AG09319 (cell line): ENCODE data around the gene NR1H2.

Experiments used
- DNase-seq: peaks from one replicate; pipeline ENCODE4 v3.0.0-alpha.2; 2010; ENCODE audit warnings: low read depth; ENCODE audit errors: extremely low read depth
- CTCF ChIP-seq: IDR thresholded peaks from 2 replicates; pipeline ENCODE4 v1.5.1; 2011; ENCODE audit warnings: low read depth, mild to moderate bottlenecking, inconsistent platforms, low read length, moderate library complexity

NR1H2 gene

DNA sequence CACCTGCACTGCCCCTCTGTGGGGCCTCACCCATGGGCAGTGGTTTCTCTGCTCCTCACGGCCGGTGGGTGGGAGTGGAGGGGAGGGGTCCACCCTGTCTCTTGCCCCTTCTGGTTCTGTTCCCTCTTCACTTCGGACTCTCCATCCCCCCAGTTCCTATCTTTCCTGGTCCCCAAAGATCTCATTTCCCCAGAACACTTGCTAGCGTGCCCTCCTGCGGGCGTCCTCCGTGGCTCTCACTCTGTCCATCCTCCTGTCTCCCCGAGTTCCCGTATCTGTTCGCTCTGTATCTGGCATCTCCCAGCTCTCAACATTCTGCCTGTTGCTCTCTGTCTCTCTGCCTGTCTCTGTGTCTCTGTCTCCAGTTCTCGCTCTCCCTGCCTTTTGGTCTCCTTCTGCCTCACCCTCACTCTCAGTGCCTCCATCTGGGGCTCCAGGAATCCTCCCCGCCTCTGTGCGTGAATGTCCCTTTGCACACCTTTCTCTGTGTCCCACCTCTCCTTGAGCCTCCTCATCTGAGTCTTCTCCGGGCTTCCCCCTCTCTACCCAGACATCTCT is 42.8 kb downstream of the NR1H2 start:
- DNase-seq: no peak
- TF ChIP-seq CTCF: no peak

DNA sequence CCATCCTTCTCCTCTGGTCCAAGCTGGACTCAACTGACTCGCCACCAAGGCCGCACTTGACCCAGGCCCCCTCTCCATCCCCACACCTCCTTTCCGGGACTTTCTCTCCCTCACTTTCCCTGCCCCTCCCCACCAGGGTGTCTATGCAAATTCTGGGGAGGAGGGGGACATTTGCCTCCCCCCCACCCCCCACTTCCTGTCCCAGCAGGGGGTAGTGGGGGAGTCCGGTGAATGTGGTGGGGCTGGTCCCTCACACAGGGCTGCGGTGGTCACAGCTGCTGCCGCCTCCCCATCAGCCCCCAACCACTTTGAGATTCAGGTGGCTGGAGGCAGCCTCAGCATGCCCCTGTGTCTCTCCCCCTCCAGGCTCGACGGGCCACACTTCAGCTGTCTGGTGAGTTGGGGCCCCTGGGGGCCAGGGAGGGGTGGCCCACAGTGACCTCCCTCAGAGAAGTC is 43.4 kb downstream of the NR1H2 start:
- no peak for TF ChIP-seq CTCF
- DNase-seq: no peak

GRCh38 chr19:50420127-50420526 is 43.9 kb downstream of the NR1H2 start:
- no peak for TF ChIP-seq CTCF

DNA sequence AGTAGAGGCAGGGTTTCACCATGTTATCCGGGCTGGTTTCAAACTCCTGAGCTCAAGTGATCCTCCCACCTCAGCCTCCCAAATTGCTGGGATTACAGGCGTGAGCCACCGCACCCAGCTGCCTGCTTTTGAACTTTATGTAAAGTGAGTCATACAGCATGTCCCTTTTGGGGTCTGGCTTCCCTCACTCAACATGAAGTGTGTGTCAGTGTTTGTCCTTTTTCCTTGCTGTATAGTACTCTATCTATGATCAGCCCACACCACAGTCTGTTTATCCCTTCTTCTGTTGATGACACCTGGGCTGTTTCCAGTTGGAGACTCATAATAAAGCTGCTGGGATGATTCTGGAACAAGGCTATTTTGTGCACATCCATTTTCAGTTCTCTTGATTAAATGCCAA is 44.6 kb downstream of the NR1H2 start:
- no peak for TF ChIP-seq CTCF
- DNase-seq: no peak

More at GRCh38 chr19:50420127-50420526, 43.9 kb downstream of the NR1H2 start:
- DNase-seq: no peak

- no peak for DNase-seq
- no peak for TF ChIP-seq CTCF
Observed at GRCh38 chr19:50422397-50423278, 46.4 kb downstream of the NR1H2 start.

GRCh38 chr19:50423279-50424113 is 47.2 kb downstream of the NR1H2 start:
- no peak for TF ChIP-seq CTCF
- no peak for DNase-seq

- DNase-seq: no peak
- TF ChIP-seq CTCF: no peak
Observed at GRCh38 chr19:50425581-50425980, 49.3 kb downstream of the NR1H2 start.
